HL-60 (cell line): Measurements from ENCODE around the gene TRAF5.

Source experiments
- DNase-seq, 2 experiments: peaks; one replicate each; pipeline ENCODE4 v3.0.0-alpha.2; 2010 to 2020; ENCODE audit warnings: low read depth in 1 of 2, low spot score in 1 of 2
- H3K27ac ChIP-seq: fragments of 250-450 bp; sonication (Bioruptor Pico); replicated peaks from 2 replicates; pipeline ENCODE4 v1.5.1; 2020; ENCODE audit warnings: mild to moderate bottlenecking, moderate library complexity
- H3K27me3 ChIP-seq: fragments of 250-450 bp; sonication (Bioruptor Pico); 2 replicates; pipeline ENCODE4 v1.5.1; 2021; ENCODE audit warnings: mild to moderate bottlenecking, moderate library complexity; ENCODE audit not compliant: insufficient read depth, poor library complexity, severe bottlenecking
- H3K4me3 ChIP-seq: replicated peaks from 2 replicates; pipeline ENCODE4 v1.5.1; 2011; ENCODE audit warnings: mild to moderate bottlenecking, control low read depth, low read length; ENCODE audit not compliant: insufficient read depth
- GABPA ChIP-seq: IDR thresholded peaks from 2 replicates; pipeline ENCODE4 v1.6.1; 2012; ENCODE audit warnings: low read depth
- POLR2AphosphoS5 ChIP-seq: IDR thresholded peaks from 2 replicates; pipeline ENCODE4 v1.6.1; 2012; ENCODE audit warnings: low read depth
- SPI1 ChIP-seq: IDR thresholded peaks from 2 replicates; pipeline ENCODE4 v1.6.1; 2012; ENCODE audit warnings: low read depth, mild to moderate bottlenecking, borderline replicate concordance
- TF ChIP-seq, protein P1 (sequence below): IDR thresholded peaks from 2 replicates; pipeline ENCODE4 v1.6.1; 2012; ENCODE audit warnings: low read depth; ENCODE audit not compliant: insufficient replicate concordance
- TF ChIP-seq, protein P2 (sequence below): IDR thresholded peaks from one replicate; pipeline ENCODE4 v1.5.1; 2011; ENCODE audit warnings: low read length, control low read depth, inconsistent platforms; ENCODE audit not compliant: insufficient read depth

TRAF5 gene

DNA sequence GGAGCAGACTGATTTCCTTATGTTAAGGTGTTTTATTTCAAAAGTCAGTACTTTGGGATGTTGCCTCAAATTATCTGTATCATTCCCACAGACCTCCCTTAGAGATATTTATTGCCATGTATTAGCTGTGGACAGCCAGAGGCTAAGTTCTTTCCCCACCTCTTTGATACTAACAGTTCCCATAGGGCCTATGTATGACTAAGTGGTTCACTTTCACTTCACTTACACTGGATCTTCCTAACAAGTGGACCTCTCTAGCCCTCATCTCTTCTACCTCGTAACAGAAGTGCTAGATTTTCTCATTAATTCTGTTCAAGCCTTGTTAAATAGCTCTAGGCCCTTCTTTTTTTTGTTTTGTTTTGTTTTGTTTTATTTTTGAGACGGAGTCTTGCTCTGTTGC, 6.2 kb downstream of the TRAF5 start:
- no peak overlapping the region for H3K4me3 ChIP-seq
- H3K27me3 ChIP-seq = peaks cover 7% of the 10 kb centered on the region
- H3K27ac ChIP-seq = no peak overlapping the region
- TF ChIP-seq POLR2AphosphoS5 (no peak), GABPA (no peak), SPI1 (no peak)
- TF ChIP-seq, protein P1, sequence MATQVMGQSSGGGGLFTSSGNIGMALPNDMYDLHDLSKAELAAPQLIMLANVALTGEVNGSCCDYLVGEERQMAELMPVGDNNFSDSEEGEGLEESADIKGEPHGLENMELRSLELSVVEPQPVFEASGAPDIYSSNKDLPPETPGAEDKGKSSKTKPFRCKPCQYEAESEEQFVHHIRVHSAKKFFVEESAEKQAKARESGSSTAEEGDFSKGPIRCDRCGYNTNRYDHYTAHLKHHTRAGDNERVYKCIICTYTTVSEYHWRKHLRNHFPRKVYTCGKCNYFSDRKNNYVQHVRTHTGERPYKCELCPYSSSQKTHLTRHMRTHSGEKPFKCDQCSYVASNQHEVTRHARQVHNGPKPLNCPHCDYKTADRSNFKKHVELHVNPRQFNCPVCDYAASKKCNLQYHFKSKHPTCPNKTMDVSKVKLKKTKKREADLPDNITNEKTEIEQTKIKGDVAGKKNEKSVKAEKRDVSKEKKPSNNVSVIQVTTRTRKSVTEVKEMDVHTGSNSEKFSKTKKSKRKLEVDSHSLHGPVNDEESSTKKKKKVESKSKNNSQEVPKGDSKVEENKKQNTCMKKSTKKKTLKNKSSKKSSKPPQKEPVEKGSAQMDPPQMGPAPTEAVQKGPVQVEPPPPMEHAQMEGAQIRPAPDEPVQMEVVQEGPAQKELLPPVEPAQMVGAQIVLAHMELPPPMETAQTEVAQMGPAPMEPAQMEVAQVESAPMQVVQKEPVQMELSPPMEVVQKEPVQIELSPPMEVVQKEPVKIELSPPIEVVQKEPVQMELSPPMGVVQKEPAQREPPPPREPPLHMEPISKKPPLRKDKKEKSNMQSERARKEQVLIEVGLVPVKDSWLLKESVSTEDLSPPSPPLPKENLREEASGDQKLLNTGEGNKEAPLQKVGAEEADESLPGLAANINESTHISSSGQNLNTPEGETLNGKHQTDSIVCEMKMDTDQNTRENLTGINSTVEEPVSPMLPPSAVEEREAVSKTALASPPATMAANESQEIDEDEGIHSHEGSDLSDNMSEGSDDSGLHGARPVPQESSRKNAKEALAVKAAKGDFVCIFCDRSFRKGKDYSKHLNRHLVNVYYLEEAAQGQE = no peak
- TF ChIP-seq, protein P2, sequence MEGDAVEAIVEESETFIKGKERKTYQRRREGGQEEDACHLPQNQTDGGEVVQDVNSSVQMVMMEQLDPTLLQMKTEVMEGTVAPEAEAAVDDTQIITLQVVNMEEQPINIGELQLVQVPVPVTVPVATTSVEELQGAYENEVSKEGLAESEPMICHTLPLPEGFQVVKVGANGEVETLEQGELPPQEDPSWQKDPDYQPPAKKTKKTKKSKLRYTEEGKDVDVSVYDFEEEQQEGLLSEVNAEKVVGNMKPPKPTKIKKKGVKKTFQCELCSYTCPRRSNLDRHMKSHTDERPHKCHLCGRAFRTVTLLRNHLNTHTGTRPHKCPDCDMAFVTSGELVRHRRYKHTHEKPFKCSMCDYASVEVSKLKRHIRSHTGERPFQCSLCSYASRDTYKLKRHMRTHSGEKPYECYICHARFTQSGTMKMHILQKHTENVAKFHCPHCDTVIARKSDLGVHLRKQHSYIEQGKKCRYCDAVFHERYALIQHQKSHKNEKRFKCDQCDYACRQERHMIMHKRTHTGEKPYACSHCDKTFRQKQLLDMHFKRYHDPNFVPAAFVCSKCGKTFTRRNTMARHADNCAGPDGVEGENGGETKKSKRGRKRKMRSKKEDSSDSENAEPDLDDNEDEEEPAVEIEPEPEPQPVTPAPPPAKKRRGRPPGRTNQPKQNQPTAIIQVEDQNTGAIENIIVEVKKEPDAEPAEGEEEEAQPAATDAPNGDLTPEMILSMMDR = no peak
- DNase-seq = no peak

DNA sequence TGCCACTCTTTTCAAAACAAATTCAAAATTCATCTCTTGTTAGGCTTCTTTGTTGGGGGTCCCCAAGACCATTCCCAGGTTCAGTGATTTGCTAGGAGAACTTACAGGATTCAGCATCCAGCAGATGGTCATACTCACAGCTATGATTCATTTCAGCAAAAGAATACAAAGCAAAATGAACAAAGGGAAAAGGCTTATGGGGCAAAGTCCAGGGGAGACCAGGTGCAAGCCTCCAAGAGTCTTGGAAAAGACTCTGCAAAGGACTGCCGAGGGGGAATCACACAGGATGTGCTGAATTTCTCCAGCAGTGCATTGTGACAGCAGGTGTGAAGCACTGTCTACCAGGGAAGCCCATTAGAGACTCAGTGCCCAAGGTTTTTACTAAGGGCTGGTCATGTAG, 7.3 kb downstream of the TRAF5 start:
- H3K4me3 ChIP-seq = no peak overlapping the region
- no peak overlapping the region for H3K27ac ChIP-seq
- DNase-seq = no peak
- H3K27me3 ChIP-seq = no peaks in the 10 kb centered on the region
- no peak for TF ChIP-seq GABPA
- TF ChIP-seq, protein P1 = no peak
- TF ChIP-seq, protein P2 = no peak
- no peak for TF ChIP-seq SPI1
- TF ChIP-seq POLR2AphosphoS5 = no peak

DNA sequence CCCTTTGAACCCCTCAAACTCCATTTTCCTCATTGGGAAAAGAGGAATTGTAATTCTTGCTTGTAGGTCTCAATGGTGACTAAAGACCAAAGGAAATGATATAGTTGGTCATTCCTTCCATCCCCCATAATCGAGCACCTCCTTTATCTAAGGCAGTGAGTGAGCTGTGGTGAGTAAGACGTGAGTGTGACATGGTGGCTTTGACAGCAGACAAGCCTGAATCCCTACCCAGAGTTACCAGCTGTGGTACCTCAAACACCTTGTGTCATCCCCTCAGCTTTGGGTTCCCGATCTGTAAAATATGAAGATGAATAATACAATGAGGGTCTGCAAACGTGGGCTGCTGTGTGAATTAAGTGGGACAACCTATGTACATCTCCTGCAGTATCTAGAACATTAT, 8.4 kb downstream of the TRAF5 start:
- Histone ChIP-seq H3K4me3 (no peak overlapping the region), H3K27me3 (no peaks in the 10 kb centered on the region), H3K27ac (no peak overlapping the region)
- TF ChIP-seq POLR2AphosphoS5 (no peak), GABPA (no peak), SPI1 (no peak)
- TF ChIP-seq, protein P2 = no peak
- TF ChIP-seq, protein P1 = no peak
- DNase-seq = no peak
